Suprapubic skin (tissue), 3 donors: ENCODE data around the gene ARL13B.

ENCODE experiments used
- CTCF ChIP-seq, 2 donors: fragments of 200-600 bp in 1 of 2; fragments of 450-650 bp in 1 of 2; sonication (generic) in 1 of 2; IDR thresholded peaks; one replicate each; pipeline ENCODE4 v1.5.1; 2016 to 2019; ENCODE audit warnings: antibody characterized with exemption in 2 of 2, mild to moderate bottlenecking in 1 of 2, moderate library complexity in 1 of 2
- POLR2AphosphoS5 ChIP-seq, 3 donors: sonication (generic); formaldehyde crosslinking; IDR thresholded peaks; one replicate each; pipeline ENCODE4 v1.6.1; 2017; ENCODE audit warnings: antibody characterized with exemption in 3 of 3

- peak; percentile 2 to 38 for TF ChIP-seq CTCF (IDR thresholded peaks at IDR 0.05)
- no peak for TF ChIP-seq POLR2AphosphoS5 (IDR thresholded peaks at IDR 0.05)
Measured at GRCh38 chr3:94069194-94069813, 89.3 kb downstream of the ARL13B start.
